Liver (tissue), 9 donors: ENCODE data around the gene BRSK2. TPM values are rescaled to one million over a fixed set of nuclear protein-coding genes. Genes with fewer than 3 reads are reported as not detected.

Experiments
- DNase-seq: peaks from one replicate; pipeline ENCODE4 v3.0.0-alpha.2; 2017; ENCODE audit warnings: low spot score
- H3K27ac ChIP-seq, 2 donors: one replicate each; pipeline ENCODE4 v1.7.0; 2013; ENCODE audit warnings: inconsistent platforms in 2 of 2, low read length in 2 of 2, control low read depth in 1 of 2, low read depth in 1 of 2, mild to moderate bottlenecking in 1 of 2
- H3K27me3 ChIP-seq, 4 donors: one replicate each; pipeline versions ENCODE4 v1.6.1 to v1.7.0; 2013; ENCODE audit warnings: low read length in 3 of 4, inconsistent platforms in 1 of 4, mild to moderate bottlenecking in 1 of 4, moderate library complexity in 1 of 4; ENCODE audit not compliant: control insufficient read depth in 4 of 4, insufficient read depth in 4 of 4
- H3K36me3 ChIP-seq, 4 donors: one replicate each; pipeline versions ENCODE4 v1.6.1 to v1.7.0; 2013; ENCODE audit warnings: low read length in 3 of 4, mild to moderate bottlenecking in 3 of 4, low read depth in 1 of 4, moderate library complexity in 1 of 4; ENCODE audit not compliant: control insufficient read depth in 4 of 4, insufficient read depth in 3 of 4
- H3K4me1 ChIP-seq, 4 donors: one replicate each; pipeline versions ENCODE4 v1.6.1 to v1.7.0; 2013; ENCODE audit warnings: low read length in 3 of 4, mild to moderate bottlenecking in 3 of 4, moderate library complexity in 1 of 4; ENCODE audit not compliant: control insufficient read depth in 4 of 4, insufficient read depth in 4 of 4
- H3K4me3 ChIP-seq, 3 donors: one replicate each; pipeline versions ENCODE4 v1.6.1 to v1.7.0; 2013; ENCODE audit warnings: low read length in 3 of 3, control low read depth in 1 of 3, low read depth in 1 of 3, mild to moderate bottlenecking in 1 of 3
- H3K9ac ChIP-seq, 2 donors: one replicate each; pipeline ENCODE4 v1.7.0; 2013; ENCODE audit warnings: low read length in 2 of 2, mild to moderate bottlenecking in 2 of 2, moderate library complexity in 2 of 2, control low read depth in 1 of 2, low read depth in 1 of 2
- H3K9me3 ChIP-seq, 4 donors: one replicate each; pipeline versions ENCODE4 v1.6.1 to v1.7.0; 2013; ENCODE audit warnings: low read length in 3 of 4; ENCODE audit not compliant: control insufficient read depth in 4 of 4
- ATF3 ChIP-seq: IDR thresholded peaks from 2 replicates; pipeline ENCODE4 v1.6.1; 2016; ENCODE audit warnings: antibody characterized with exemption
- CTCF ChIP-seq: fragments of 150-350 bp; IDR thresholded peaks from 2 replicates; pipeline ENCODE4 v1.5.1; 2017; ENCODE audit warnings: improper control_type of control experiment, low read depth, low read length; ENCODE audit not compliant: missing input control
- EGR1 ChIP-seq, 2 donors: IDR thresholded peaks; 2 replicates each; pipeline ENCODE4 v1.6.1; 2016 to 2018; ENCODE audit warnings: antibody characterized with exemption in 2 of 2, low read depth in 2 of 2
- FOXA2 ChIP-seq: IDR thresholded peaks from 2 replicates; pipeline ENCODE4 v1.6.1; 2016; ENCODE audit warnings: antibody characterized with exemption
- GABPA ChIP-seq, 2 donors: IDR thresholded peaks in 1 of 2; conservative IDR thresholded peaks in 1 of 2; 2 replicates each; pipeline ENCODE4 v1.6.1; 2016; ENCODE audit warnings: antibody characterized with exemption in 2 of 2, mild to moderate bottlenecking in 1 of 2, moderate library complexity in 1 of 2
- HNF4A ChIP-seq, 2 donors: conservative IDR thresholded peaks; 2 replicates each; pipeline ENCODE4 v1.6.1; 2016; ENCODE audit warnings: antibody characterized with exemption in 2 of 2, mild to moderate bottlenecking in 2 of 2
- HNF4G ChIP-seq: IDR thresholded peaks from 2 replicates; pipeline ENCODE4 v1.6.1; 2016; ENCODE audit warnings: antibody characterized with exemption
- JUND ChIP-seq, 2 donors: IDR thresholded peaks; 2 replicates each; pipeline ENCODE4 v1.6.1; 2016; ENCODE audit warnings: antibody characterized with exemption in 2 of 2
- MAX ChIP-seq: IDR thresholded peaks from 2 replicates; pipeline ENCODE4 v1.6.1; 2016; ENCODE audit warnings: antibody characterized with exemption
- RAD21 ChIP-seq, 2 donors: IDR thresholded peaks; 2 replicates each; pipeline ENCODE4 v1.6.1; 2016; ENCODE audit warnings: antibody characterized with exemption in 2 of 2, mild to moderate bottlenecking in 2 of 2
- REST ChIP-seq: IDR thresholded peaks from 2 replicates; pipeline ENCODE4 v1.6.1; 2016; ENCODE audit warnings: antibody characterized with exemption, mild to moderate bottlenecking
- RXRA ChIP-seq, 2 donors: IDR thresholded peaks; 2 replicates each; pipeline ENCODE4 v1.6.1; 2017 to 2018; ENCODE audit warnings: antibody characterized with exemption in 2 of 2, mild to moderate bottlenecking in 1 of 2
- TAF1 ChIP-seq: conservative IDR thresholded peaks from 2 replicates; pipeline ENCODE4 v1.6.1; 2016; ENCODE audit warnings: antibody characterized with exemption, mild to moderate bottlenecking
- YY1 ChIP-seq: IDR thresholded peaks from 2 replicates; pipeline ENCODE4 v1.6.1; 2016; ENCODE audit warnings: antibody characterized with exemption, mild to moderate bottlenecking
- ZBTB33 ChIP-seq: IDR thresholded peaks from 2 replicates; pipeline ENCODE4 v1.6.1; 2016; ENCODE audit warnings: antibody characterized with exemption
- WGBS: extraction: QIAGEN DNeasy Blood & Tissue Kit; methylation state at CpG from one replicate; pipeline ENCODE4 v1.1.7; 2013; 5-methylcytosine and 5-hydroxymethylcytosine counted together
- polyA plus RNA-seq, 2 donors: library from polyadenylated mRNA; stranded (reverse) in 1 of 2; unstranded in 1 of 2; fragments of 200-250 nt in 1 of 2; fragments of >200 nt in 1 of 2; fragmentation: Nextera tagmentation in 1 of 2; extraction: Ambion mirVana in 1 of 2; gene quantifications; one replicate each; pipeline versions ENCODE4 v1.2.1 to v1.2.3, GENCODE V29; 2013 to 2015
- total RNA-seq, 2 donors: library from RNA; depleted of rRNA; stranded (reverse); fragments of >200 nt; gene quantifications; one replicate each; pipeline ENCODE4 v1.2.3, GENCODE V29; 2014
- donor health status: healthy.
- donor health status: healthy.
- donor health status: healthy.
- donor health status: healthy.
- donor health status: healthy.

Gene BRSK2
- total and polyA plus RNA-seq, 4 donors: 0.05 to 0.17 TPM; not detected in 2

GRCh38 chr11:1487091-1487850 is 97.5 kb downstream of the BRSK2 start:
- Histone ChIP-seq H3K27ac (no peak overlapping the region), H3K36me3 (no peaks in the 10 kb centered on the region), H3K4me1 (peaks cover 0 to 14% (median 4%) of the 10 kb centered on the region in 4 donors), H3K9ac (no peak overlapping the region), H3K27me3 (no peaks in the 10 kb centered on the region), H3K9me3 (no peaks in the 10 kb centered on the region), H3K4me3 (no peak overlapping the region)
- no peak for TF ChIP-seq FOXA2
- no peak for TF ChIP-seq ATF3
- no peak for TF ChIP-seq REST
- no peak for TF ChIP-seq HNF4A (conservative IDR thresholded peaks at IDR 0.05)
- no peak for TF ChIP-seq HNF4G
- no peak for TF ChIP-seq YY1
- TF ChIP-seq JUND (IDR thresholded peaks at IDR 0.05): no peak
- no peak for TF ChIP-seq RAD21 (IDR thresholded peaks at IDR 0.05)
- no peak for TF ChIP-seq MAX
- TF ChIP-seq EGR1 (IDR thresholded peaks at IDR 0.05; ENCODE audit: low read depth in 2 of 2): no peak
- no peak for TF ChIP-seq GABPA (IDR thresholded peaks at IDR 0.05 in 1 of 2, conservative IDR thresholded peaks at IDR 0.05 in 1 of 2)
- no peak for TF ChIP-seq TAF1
- TF ChIP-seq RXRA (IDR thresholded peaks at IDR 0.05): no peak
- no peak for TF ChIP-seq CTCF
- DNase-seq: no peak
- WGBS: 90% methylated on average over 21 of the region's 21 CpGs

- H3K36me3 ChIP-seq: no peaks in the 10 kb centered on the region
- H3K27ac ChIP-seq: no peak overlapping the region
- no peak for DNase-seq
- 94% methylated on average over 23 of the region's 23 CpGs for WGBS
- no peak overlapping the region for H3K9ac ChIP-seq
- H3K4me3 ChIP-seq: no peak overlapping the region
- H3K9me3 ChIP-seq: no peaks in the 10 kb centered on the region
- H3K27me3 ChIP-seq: no peaks in the 10 kb centered on the region
- peaks cover 0 to 12% (median 4%) of the 10 kb centered on the region in 4 donors for H3K4me1 ChIP-seq
- TF ChIP-seq MAX (no peak), CTCF (no peak), EGR1 (IDR thresholded peaks at IDR 0.05; ENCODE audit: low read depth in 2 of 2) (no peak), HNF4A (conservative IDR thresholded peaks at IDR 0.05) (no peak), ATF3 (no peak), RXRA (IDR thresholded peaks at IDR 0.05) (no peak), TAF1 (no peak), RAD21 (IDR thresholded peaks at IDR 0.05) (no peak), ZBTB33 (no peak), JUND (IDR thresholded peaks at IDR 0.05) (no peak)
Observed at GRCh38 chr11:1487851-1488574, 98.3 kb downstream of the BRSK2 start.
